ENCODE data around the gene ADAM29.

The ADAM29 gene

DNA sequence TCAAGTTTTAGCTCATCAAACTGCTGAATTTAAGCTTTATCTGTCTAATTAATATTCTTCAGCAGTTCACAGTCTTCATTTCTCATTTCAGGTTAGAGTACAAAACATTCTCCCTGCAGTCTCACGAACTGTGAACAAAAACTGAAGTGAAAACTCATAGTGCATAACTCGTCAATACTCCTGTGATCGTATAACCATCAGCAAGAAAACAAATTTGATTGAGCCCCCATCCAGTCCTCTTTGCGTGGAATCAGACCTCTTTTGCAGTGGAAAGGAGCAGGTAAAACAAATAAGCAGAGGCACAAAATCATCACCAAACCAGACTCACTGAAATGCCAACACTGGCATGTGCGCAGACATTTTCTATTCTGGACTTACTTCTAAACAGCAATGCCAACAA is 12.7 kb downstream of the ADAM29 start (continued):
- TF ChIP-seq, protein P1, sequence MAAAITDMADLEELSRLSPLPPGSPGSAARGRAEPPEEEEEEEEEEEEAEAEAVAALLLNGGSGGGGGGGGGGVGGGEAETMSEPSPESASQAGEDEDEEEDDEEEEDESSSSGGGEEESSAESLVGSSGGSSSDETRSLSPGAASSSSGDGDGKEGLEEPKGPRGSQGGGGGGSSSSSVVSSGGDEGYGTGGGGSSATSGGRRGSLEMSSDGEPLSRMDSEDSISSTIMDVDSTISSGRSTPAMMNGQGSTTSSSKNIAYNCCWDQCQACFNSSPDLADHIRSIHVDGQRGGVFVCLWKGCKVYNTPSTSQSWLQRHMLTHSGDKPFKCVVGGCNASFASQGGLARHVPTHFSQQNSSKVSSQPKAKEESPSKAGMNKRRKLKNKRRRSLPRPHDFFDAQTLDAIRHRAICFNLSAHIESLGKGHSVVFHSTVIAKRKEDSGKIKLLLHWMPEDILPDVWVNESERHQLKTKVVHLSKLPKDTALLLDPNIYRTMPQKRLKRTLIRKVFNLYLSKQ (tag by site-specific recombination; IDR thresholded peaks at IDR 0.05; ENCODE audit: borderline replicate concordance): no peak
- TF ChIP-seq ZNF112 (tag by site-specific recombination; IDR thresholded peaks at IDR 0.05) (no peak), ZNF132 (tag by site-specific recombination; IDR thresholded peaks at IDR 0.05; ENCODE audit: borderline replicate concordance) (no peak)
- TF ChIP-seq, protein P2, sequence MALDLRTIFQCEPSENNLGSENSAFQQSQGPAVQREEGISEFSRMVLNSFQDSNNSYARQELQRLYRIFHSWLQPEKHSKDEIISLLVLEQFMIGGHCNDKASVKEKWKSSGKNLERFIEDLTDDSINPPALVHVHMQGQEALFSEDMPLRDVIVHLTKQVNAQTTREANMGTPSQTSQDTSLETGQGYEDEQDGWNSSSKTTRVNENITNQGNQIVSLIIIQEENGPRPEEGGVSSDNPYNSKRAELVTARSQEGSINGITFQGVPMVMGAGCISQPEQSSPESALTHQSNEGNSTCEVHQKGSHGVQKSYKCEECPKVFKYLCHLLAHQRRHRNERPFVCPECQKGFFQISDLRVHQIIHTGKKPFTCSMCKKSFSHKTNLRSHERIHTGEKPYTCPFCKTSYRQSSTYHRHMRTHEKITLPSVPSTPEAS (tag by site-specific recombination; IDR thresholded peaks at IDR 0.05): no peak

DNA sequence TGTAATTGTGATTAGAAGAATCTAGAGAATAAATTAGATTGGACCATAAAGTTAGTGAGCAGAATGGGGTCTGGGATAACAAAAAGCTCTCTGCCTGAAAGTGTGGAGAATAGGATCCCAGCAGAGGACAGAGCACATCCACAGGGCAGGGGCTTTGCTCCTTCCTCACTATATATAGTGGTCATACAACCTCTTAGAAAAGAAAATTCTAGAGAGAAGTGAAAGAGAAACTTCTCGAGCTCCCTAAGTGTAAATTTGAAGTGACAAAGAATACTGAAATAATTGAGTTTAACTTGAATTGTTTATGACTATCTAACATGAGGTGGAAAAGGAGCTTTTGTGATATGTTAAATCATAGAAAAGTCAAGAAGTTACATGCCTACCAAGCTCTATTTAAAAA is 14.9 kb downstream of the ADAM29 start:
- Histone ChIP-seq H3K4me3 (ENCODE audit: low read depth, low read length) (no peak overlapping the region), H3K27ac (ENCODE audit: extremely low read depth, low read depth, low read length) (no peak overlapping the region), H3K4me1 (ENCODE audit: control insufficient read depth, insufficient read depth, low read length) (no peaks in the 10 kb centered on the region), H3K36me3 (ENCODE audit: control insufficient read depth in 2 of 2, insufficient read depth in 1 of 2, low read length in 2 of 2) (no peaks in the 10 kb centered on the region), H3K9me3 (ENCODE audit: control insufficient read depth, insufficient read depth, low read depth, low read length) (no peaks in the 10 kb centered on the region)
- TF ChIP-seq ZNF530 (tag by site-specific recombination; IDR thresholded peaks at IDR 0.05; ENCODE audit: low read depth): no peak
- no peak for TF ChIP-seq MYNN (tag by site-specific recombination; IDR thresholded peaks at IDR 0.05; ENCODE audit: borderline replicate concordance)
- TF ChIP-seq, protein P3, sequence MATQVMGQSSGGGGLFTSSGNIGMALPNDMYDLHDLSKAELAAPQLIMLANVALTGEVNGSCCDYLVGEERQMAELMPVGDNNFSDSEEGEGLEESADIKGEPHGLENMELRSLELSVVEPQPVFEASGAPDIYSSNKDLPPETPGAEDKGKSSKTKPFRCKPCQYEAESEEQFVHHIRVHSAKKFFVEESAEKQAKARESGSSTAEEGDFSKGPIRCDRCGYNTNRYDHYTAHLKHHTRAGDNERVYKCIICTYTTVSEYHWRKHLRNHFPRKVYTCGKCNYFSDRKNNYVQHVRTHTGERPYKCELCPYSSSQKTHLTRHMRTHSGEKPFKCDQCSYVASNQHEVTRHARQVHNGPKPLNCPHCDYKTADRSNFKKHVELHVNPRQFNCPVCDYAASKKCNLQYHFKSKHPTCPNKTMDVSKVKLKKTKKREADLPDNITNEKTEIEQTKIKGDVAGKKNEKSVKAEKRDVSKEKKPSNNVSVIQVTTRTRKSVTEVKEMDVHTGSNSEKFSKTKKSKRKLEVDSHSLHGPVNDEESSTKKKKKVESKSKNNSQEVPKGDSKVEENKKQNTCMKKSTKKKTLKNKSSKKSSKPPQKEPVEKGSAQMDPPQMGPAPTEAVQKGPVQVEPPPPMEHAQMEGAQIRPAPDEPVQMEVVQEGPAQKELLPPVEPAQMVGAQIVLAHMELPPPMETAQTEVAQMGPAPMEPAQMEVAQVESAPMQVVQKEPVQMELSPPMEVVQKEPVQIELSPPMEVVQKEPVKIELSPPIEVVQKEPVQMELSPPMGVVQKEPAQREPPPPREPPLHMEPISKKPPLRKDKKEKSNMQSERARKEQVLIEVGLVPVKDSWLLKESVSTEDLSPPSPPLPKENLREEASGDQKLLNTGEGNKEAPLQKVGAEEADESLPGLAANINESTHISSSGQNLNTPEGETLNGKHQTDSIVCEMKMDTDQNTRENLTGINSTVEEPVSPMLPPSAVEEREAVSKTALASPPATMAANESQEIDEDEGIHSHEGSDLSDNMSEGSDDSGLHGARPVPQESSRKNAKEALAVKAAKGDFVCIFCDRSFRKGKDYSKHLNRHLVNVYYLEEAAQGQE (tag by site-specific recombination; IDR thresholded peaks at IDR 0.05): no peak
- TF ChIP-seq SCRT1 (tag by site-specific recombination; IDR thresholded peaks at IDR 0.05; ENCODE audit: borderline replicate concordance): no peak
- TF ChIP-seq ZNF600 (tag by site-specific recombination; IDR thresholded peaks at IDR 0.05): no peak
- ChIA-PET CTCF (no interaction called here), POLR2A (no interaction called here)

DNA sequence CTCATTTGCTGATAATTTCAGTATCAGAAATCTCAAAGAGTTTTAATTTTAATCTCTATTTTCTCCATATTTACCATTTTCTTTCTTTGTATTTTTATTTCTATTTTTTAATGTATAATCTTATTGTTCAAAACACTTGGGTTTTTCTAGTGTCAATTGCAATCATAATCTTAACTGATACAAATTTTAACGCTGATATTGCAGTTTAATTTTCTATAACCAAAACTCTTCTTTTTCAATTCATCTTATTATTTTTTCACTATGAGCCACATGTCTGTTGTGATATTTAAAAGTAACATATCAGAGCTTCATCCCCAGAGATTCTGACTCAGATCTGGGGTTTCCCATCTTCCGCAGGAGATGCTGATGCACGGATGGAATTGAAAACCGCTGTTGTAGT is 16.2 kb downstream of the ADAM29 start:
- Histone ChIP-seq H3K36me3 (ENCODE audit: control insufficient read depth in 2 of 2, insufficient read depth in 1 of 2, low read length in 2 of 2) (no peaks in the 10 kb centered on the region), H3K4me1 (ENCODE audit: control insufficient read depth, insufficient read depth, low read length) (no peaks in the 10 kb centered on the region), H3K9me3 (ENCODE audit: control insufficient read depth, insufficient read depth, low read depth, low read length) (no peaks in the 10 kb centered on the region), H3K27ac (ENCODE audit: extremely low read depth, low read depth, low read length) (no peak overlapping the region), H3K4me3 (ENCODE audit: low read depth, low read length) (no peak overlapping the region)
- CTCF ChIA-PET: no interaction called here
- TF ChIP-seq, protein P4, sequence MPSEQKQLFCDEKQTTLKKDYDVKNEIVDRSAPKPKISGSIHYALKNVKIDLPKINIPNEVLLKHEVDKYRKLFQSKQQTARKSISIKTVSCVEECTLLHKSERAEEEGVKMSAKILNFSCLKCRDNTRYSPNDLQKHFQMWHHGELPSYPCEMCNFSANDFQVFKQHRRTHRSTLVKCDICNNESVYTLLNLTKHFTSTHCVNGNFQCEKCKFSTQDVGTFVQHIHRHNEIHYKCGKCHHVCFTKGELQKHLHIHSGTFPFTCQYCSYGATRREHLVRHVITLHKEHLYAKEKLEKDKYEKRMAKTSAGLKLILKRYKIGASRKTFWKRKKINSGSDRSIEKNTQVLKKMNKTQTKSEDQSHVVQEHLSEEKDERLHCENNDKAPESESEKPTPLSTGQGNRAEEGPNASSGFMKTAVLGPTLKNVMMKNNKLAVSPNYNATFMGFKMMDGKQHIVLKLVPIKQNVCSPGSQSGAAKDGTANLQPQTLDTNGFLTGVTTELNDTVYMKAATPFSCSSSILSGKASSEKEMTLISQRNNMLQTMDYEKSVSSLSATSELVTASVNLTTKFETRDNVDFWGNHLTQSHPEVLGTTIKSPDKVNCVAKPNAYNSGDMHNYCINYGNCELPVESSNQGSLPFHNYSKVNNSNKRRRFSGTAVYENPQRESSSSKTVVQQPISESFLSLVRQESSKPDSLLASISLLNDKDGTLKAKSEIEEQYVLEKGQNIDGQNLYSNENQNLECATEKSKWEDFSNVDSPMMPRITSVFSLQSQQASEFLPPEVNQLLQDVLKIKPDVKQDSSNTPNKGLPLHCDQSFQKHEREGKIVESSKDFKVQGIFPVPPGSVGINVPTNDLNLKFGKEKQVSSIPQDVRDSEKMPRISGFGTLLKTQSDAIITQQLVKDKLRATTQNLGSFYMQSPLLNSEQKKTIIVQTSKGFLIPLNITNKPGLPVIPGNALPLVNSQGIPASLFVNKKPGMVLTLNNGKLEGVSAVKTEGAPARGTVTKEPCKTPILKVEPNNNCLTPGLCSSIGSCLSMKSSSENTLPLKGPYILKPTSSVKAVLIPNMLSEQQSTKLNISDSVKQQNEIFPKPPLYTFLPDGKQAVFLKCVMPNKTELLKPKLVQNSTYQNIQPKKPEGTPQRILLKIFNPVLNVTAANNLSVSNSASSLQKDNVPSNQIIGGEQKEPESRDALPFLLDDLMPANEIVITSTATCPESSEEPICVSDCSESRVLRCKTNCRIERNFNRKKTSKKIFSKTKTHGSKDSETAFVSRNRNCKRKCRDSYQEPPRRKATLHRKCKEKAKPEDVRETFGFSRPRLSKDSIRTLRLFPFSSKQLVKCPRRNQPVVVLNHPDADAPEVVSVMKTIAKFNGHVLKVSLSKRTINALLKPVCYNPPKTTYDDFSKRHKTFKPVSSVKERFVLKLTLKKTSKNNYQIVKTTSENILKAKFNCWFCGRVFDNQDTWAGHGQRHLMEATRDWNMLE (tag by site-specific recombination; conservative IDR thresholded peaks at IDR 0.05; ENCODE audit: low read depth): no peak
- no peak for TF ChIP-seq ZNF354C (tag by site-specific recombination; IDR thresholded peaks at IDR 0.05; ENCODE audit: borderline replicate concordance, low read depth)
- no peak for TF ChIP-seq ZNF112 (tag by site-specific recombination; IDR thresholded peaks at IDR 0.05)
- TF ChIP-seq REPIN1 (tag by site-specific recombination; IDR thresholded peaks at IDR 0.05; ENCODE audit: low read depth): no peak
- no peak for TF ChIP-seq ZNF274 (IDR thresholded peaks at IDR 0.05; ENCODE audit: low read length)
- no peak for TF ChIP-seq ZNF274 (tag by site-specific recombination; IDR thresholded peaks at IDR 0.05; ENCODE audit: borderline replicate concordance)
- TF ChIP-seq ZNF311 (tag by site-specific recombination; IDR thresholded peaks at IDR 0.05; ENCODE audit: borderline replicate concordance): no peak
- no peak for TF ChIP-seq ZBTB7A (tag by site-specific recombination; IDR thresholded peaks at IDR 0.05; ENCODE audit: low read depth)
- POLR2A ChIA-PET: no interaction called here
